HepG2 (cell line): ENCODE data around the gene JPH4. TPM values are rescaled to one million over a fixed set of nuclear protein-coding genes. Genes with fewer than 3 reads are reported as not detected.
A peak's percentile ranks its signal among the peaks of the same experiment; 100 is the strongest.

Source experiments
- ATF2 ChIP-seq: sonication (generic); formaldehyde crosslinking; IDR thresholded peaks from 2 replicates; pipeline ENCODE4 v1.4.0; 2020; ENCODE audit warnings: missing genetic modification reagents
- CREB1 ChIP-seq, 2 experiments: fragments of 450-650 bp in 1 of 2; IDR thresholded peaks; 2 replicates each; pipeline ENCODE4 v1.6.1; 2016 to 2017; ENCODE audit warnings: control low read depth in 1 of 2, mild to moderate bottlenecking in 1 of 2, missing compliant biosample characterization in 1 of 2, missing genetic modification characterization in 1 of 2
- ETV6 ChIP-seq: sonication (generic); formaldehyde crosslinking; conservative IDR thresholded peaks from 2 replicates; pipeline ENCODE4 v1.4.0; 2020; ENCODE audit warnings: missing genetic modification reagents
- FOSL1 ChIP-seq: sonication (generic); formaldehyde crosslinking; IDR thresholded peaks from 2 replicates; pipeline ENCODE4 v1.9.0; 2021; ENCODE audit warnings: missing genetic modification reagents, borderline replicate concordance
- HHEX ChIP-seq: IDR thresholded peaks from 2 replicates; pipeline ENCODE4 v1.6.1; 2016; ENCODE audit warnings: control low read depth
- HOXA5 ChIP-seq: sonication (generic); formaldehyde crosslinking; IDR thresholded peaks from 2 replicates; pipeline ENCODE4 v1.4.0; 2020; ENCODE audit warnings: missing genetic modification reagents
- KDM1A ChIP-seq: IDR thresholded peaks from 2 replicates; pipeline ENCODE4 v1.6.1; 2016; ENCODE audit warnings: missing compliant biosample characterization
- KLF6 ChIP-seq: IDR thresholded peaks from 2 replicates; pipeline ENCODE4 v1.8.0; 2016; ENCODE audit warnings: missing biosample characterization, missing genetic modification reagents
- KMT2B ChIP-seq: IDR thresholded peaks from 2 replicates; pipeline ENCODE4 v1.6.1; 2016; ENCODE audit warnings: missing genetic modification reagents, missing compliant biosample characterization
- NFKBIZ ChIP-seq: IDR thresholded peaks from 2 replicates; pipeline ENCODE4 v1.6.1; 2018; ENCODE audit warnings: missing genetic modification reagents, missing compliant biosample characterization
- PAF1 ChIP-seq: IDR thresholded peaks from 2 replicates; pipeline ENCODE4 v1.6.1; 2016; ENCODE audit warnings: missing genetic modification reagents, missing compliant biosample characterization
- PHF21A ChIP-seq: sonication (generic); formaldehyde crosslinking; IDR thresholded peaks from 2 replicates; pipeline ENCODE4 v1.5.0; 2020; ENCODE audit warnings: mild to moderate bottlenecking, missing genetic modification reagents
- PLSCR1 ChIP-seq: sonication (generic); formaldehyde crosslinking; IDR thresholded peaks from 2 replicates; pipeline ENCODE4 v1.5.0; 2020; ENCODE audit warnings: missing genetic modification reagents, mild to moderate bottlenecking, borderline replicate concordance
- TEAD2 ChIP-seq: sonication (generic); formaldehyde crosslinking; IDR thresholded peaks from 2 replicates; pipeline ENCODE4 v1.9.0; 2021; ENCODE audit warnings: missing genetic modification reagents
- TEF ChIP-seq: sonication (generic); formaldehyde crosslinking; IDR thresholded peaks from 2 replicates; pipeline ENCODE4 v1.5.0; 2020; ENCODE audit warnings: missing genetic modification reagents
- TOE1 ChIP-seq: sonication (generic); formaldehyde crosslinking; IDR thresholded peaks from 2 replicates; pipeline ENCODE4 v1.4.0; 2020; ENCODE audit warnings: mild to moderate bottlenecking, missing genetic modification reagents
- ZBTB14 ChIP-seq: sonication (generic); formaldehyde crosslinking; IDR thresholded peaks from 2 replicates; pipeline ENCODE4 v1.4.0; 2020; ENCODE audit warnings: missing genetic modification reagents
- ZBTB3 ChIP-seq: sonication (generic); formaldehyde crosslinking; IDR thresholded peaks from 2 replicates; pipeline ENCODE4 v1.4.0; 2020; ENCODE audit warnings: low read depth, mild to moderate bottlenecking, moderate library complexity, missing genetic modification reagents, borderline replicate concordance
- ZC3H13 ChIP-seq: sonication (generic); formaldehyde crosslinking; IDR thresholded peaks from 2 replicates; pipeline ENCODE4 v1.8.1; 2023; ENCODE audit warnings: mild to moderate bottlenecking, missing genetic modification reagents, moderate library complexity
- ZEB1 ChIP-seq: IDR thresholded peaks from 2 replicates; pipeline ENCODE4 v1.6.1; 2012; ENCODE audit warnings: mild to moderate bottlenecking, low read depth, inconsistent platforms; ENCODE audit not compliant: insufficient replicate concordance
- ZNF264 ChIP-seq: sonication (generic); formaldehyde crosslinking; IDR thresholded peaks from 2 replicates; pipeline ENCODE4 v1.4.0; 2020; ENCODE audit warnings: missing genetic modification reagents
- ZNF350 ChIP-seq: sonication (generic); formaldehyde crosslinking; IDR thresholded peaks from 2 replicates; pipeline ENCODE4 v1.4.0; 2020; ENCODE audit warnings: mild to moderate bottlenecking, low read depth, missing genetic modification reagents, borderline replicate concordance
- ZNF354B ChIP-seq: sonication (generic); formaldehyde crosslinking; IDR thresholded peaks from 2 replicates; pipeline ENCODE4 v1.8.0; 2022; ENCODE audit warnings: mild to moderate bottlenecking, missing genetic modification reagents
- ZNF570 ChIP-seq: sonication (generic); formaldehyde crosslinking; IDR thresholded peaks from 2 replicates; pipeline ENCODE4 v1.4.0; 2020; ENCODE audit warnings: mild to moderate bottlenecking, missing genetic modification reagents, borderline replicate concordance
- ZNF580 ChIP-seq: IDR thresholded peaks from 2 replicates; pipeline ENCODE4 v1.6.1; 2016; ENCODE audit warnings: low read depth, borderline replicate concordance
- ZNF660 ChIP-seq: sonication (generic); formaldehyde crosslinking; IDR thresholded peaks from 2 replicates; pipeline ENCODE4 v1.5.1; 2020; ENCODE audit warnings: mild to moderate bottlenecking, low read depth, missing genetic modification reagents, borderline replicate concordance
- ZNF816 ChIP-seq: sonication (generic); formaldehyde crosslinking; IDR thresholded peaks from 2 replicates; pipeline ENCODE4 v1.8.0; 2022; ENCODE audit warnings: missing genetic modification reagents, mild to moderate bottlenecking, borderline replicate concordance
- polyA plus RNA-seq, 8 experiments: library from polyadenylated mRNA; depleted of rRNA in 3 of 8; stranded (reverse) in 7 of 8; unstranded in 1 of 8; fragments of >200 nt; fragmentation: Illumina TruSeq in 4 of 8; extraction: Trizol in 4 of 8; gene quantifications; 2 replicates each; pipeline versions ENCODE4 v1.2.1 to v1.2.3, GENCODE V29; 2011 to 2016; ENCODE audit warnings: low read depth in 4 of 8, missing spikeins in 1 of 8, mixed read lengths in 1 of 8; ENCODE audit not compliant: insufficient read depth in 1 of 8
- total RNA-seq, 5 experiments: library from RNA; depleted of rRNA; stranded (reverse); fragments of >200 nt; fragmentation: Illumina TruSeq; extraction: Trizol; gene quantifications; 2 replicates each; pipeline ENCODE4 v1.2.3, GENCODE V29; 2016; ENCODE audit warnings: low read depth in 1 of 5

JPH4 gene
- total and polyA plus RNA-seq, 2 of the 13 experiments (the other 11 are each of a cell fraction or from before 2014, with no cell fraction given): 0.08 to 0.22 TPM

- TF ChIP-seq ZNF570 (CRISPR knock-in tag) (no peak), TOE1 (CRISPR knock-in tag) (0 out of 2 replicates have a peak, but pooled peaks have one; percentile 92), CREB1 (IDR thresholded peaks at IDR 0.05) (no peak), CREB1 (CRISPR knock-in tag; IDR thresholded peaks at IDR 0.05) (no peak), ZEB1 (no peak), HOXA5 (CRISPR knock-in tag) (peak; percentile 34), PHF21A (CRISPR knock-in tag) (peak; percentile 81), ZNF264 (CRISPR knock-in tag) (peak; percentile 77), TEF (CRISPR knock-in tag) (peak; percentile 70; the same call in 1 of the 2 replicates), FOSL1 (CRISPR knock-in tag) (no peak), ATF2 (CRISPR knock-in tag) (peak; percentile 92), KMT2B (no peak; the same call in 1 of the 2 replicates), TEAD2 (CRISPR knock-in tag) (no peak), KDM1A (CRISPR knock-in tag) (peak; percentile 100), ZNF660 (CRISPR knock-in tag) (no peak), PLSCR1 (CRISPR knock-in tag) (no peak), ZNF580 (peak; percentile 95; the same call in 1 of the 2 replicates), ZBTB14 (no peak), HHEX (CRISPR knock-in tag) (peak; percentile 85), ZC3H13 (no peak), ZNF354B (CRISPR knock-in tag) (no peak), ETV6 (CRISPR knock-in tag) (no peak), NFKBIZ (CRISPR knock-in tag) (0 out of 2 replicates have a peak, but pooled peaks have one; percentile 43), PAF1 (0 out of 2 replicates have a peak, but pooled peaks have one; percentile 53), KLF6 (CRISPR knock-in tag) (no peak; the same call in none of the 2 replicates), ZBTB3 (CRISPR knock-in tag) (no peak), ZNF350 (peak; percentile 74), ZNF816 (CRISPR knock-in tag) (no peak)
These were observed 34.9 kb upstream of the JPH4 start (continued) for GRCh38 chr14:23613242-23614070.
